NCI-H526 (cell line): ENCODE measurements around the gene HOXA7.

ENCODE experiments used
- DNase-seq, 2 experiments: peaks; one replicate each; lab custom pipeline; 2025; lab: John Stamatoyannopoulos, UW

The HOXA7 gene

DNA sequence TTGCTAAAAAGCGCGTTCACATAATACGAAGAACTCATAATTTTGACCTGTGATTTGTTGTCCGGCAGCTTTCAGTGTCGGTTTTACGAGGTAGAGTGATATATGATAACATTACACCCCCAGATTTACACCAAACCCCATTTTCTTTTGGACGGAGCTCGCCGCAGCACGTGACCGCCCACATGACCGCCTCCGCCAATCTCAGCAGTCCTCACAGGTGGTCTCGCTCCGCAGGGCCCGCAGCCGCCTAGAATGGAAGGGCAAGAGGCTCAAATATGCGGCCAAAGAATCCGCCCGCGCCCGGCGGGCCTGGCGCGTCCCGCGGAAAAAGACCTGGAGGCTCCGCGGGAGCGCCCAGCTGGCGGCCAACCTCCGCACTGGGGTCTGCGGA is at the start of gene HOXA7:
Gene HOXA7, minus strand, starts transcription at position 168 of the 391 bp plus-strand sequence. Its CDS starts 130 bp downstream, at position 38.
- no peak for DNase-seq

DNA sequence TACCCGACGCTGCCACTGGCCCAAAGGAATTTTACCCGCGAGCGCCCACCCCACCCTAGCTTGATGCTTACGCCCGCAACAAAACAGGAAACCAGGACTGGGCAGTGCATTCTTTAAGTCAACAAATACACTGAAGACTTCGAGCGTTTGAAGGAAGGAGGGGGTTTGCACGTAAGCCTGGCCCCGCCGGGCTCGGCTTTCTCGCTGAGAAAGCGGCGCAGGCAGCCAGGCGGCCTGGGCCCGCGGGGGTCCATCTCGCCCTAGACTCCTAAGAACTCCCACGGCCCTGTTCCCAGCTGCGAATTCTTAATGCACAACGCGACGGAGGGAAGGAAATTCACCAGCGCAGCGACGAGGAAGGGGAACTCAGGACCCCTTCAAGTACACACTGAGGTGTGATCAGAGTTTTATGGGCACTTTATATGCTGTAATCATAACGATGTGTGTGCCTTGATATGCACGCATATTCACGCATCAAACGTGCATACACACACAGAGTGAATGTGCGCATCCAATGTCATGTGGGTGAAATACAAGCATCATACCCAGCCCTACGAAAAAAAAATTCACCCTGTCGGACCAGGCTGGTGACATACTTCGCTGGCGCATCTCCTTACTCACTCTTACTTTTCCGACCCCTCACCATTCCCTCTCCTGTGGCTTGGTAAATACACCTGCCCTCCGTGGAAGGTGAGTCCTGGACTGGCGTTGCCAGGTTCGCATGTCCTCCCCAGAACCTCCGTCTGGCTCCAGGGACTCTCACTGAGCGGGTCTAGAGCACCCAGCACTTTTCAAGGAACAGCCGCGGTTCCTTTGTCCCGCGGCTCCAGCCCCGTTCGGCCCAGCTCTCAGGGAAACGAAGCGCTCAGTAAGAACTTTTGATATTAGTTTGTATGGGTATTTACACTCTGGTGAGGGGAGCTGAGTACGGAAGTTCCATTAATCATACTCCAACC is 49.1 kb upstream of the HOXA7 start:
- peak in 1 of 2 experiments; percentile 31 for DNase-seq

- peak in 1 of 2 experiments; percentile 68 for DNase-seq
These were observed 48.4 kb upstream of the HOXA7 start for GRCh38 chr7:27204851-27205322.

GRCh38 chr7:27203964-27204594 is 47.6 kb upstream of the HOXA7 start:
- DNase-seq, result no peak

DNA sequence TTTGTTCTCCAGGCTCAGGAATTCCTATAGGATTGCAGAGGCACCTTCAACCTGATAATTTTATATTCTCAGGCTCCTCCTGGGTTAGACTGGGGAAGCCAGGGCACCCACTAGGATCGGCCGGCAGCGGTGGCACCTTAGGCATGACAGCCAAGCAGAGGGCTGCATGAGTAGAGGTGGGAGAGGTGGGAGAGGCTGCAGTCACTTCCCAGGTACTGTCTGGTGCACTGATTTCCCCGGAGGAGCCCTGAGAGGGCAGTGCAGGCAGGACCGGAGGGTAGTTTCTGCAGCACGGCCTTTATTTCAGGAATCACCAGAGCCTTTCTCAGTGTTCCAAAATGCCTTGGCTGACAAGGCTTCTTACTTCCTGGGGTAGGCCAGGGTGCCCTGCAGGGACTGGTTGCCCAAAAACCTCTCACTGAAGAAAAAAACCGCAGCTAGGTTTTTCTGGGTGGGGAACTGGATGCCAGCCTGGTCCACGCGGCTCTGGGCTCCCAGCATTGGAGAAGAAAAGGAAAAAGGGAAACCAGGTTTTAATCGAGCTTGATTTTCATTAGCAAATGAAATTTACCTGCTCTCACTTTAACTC is 47.0 kb upstream of the HOXA7 start:
- no peak for DNase-seq

DNA sequence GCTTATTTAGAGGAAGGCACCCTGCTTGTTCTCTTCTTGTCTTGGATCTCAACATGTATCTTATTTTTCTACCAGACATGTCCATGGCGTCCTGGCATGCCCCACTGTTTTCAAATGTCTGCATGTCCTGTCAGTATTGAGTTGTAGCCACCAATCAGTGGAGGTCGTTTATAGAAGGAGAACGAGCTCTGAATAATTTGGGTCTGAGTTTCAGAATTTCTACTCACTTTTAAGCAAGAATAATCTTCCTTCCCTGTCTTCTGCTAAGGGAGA is 46.3 kb upstream of the HOXA7 start:
- no peak for DNase-seq

GRCh38 chr7:27202018-27202861 is 45.8 kb upstream of the HOXA7 start:
- no peak for DNase-seq

DNA sequence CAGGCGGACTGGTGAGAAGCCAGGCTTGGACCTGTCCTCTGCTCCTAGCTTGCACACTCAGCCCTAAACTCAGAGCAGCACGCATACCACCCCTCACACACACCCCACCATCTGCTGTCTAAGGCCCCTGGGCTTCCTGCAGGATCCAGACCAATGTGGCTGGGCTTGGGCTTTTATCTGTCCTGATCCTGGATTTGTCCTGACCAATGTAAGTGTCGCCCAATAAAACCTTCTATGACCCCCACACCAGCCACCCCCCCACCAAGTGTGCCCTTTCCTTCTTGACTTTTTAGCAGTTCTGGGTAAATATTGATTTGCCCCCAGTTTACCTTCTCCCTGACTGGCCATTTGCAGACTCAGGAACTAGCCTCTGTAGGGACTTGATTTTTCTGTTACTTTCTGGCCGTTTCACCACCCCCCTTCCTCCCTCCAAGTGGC is 45.1 kb upstream of the HOXA7 start:
- no peak for DNase-seq

DNA sequence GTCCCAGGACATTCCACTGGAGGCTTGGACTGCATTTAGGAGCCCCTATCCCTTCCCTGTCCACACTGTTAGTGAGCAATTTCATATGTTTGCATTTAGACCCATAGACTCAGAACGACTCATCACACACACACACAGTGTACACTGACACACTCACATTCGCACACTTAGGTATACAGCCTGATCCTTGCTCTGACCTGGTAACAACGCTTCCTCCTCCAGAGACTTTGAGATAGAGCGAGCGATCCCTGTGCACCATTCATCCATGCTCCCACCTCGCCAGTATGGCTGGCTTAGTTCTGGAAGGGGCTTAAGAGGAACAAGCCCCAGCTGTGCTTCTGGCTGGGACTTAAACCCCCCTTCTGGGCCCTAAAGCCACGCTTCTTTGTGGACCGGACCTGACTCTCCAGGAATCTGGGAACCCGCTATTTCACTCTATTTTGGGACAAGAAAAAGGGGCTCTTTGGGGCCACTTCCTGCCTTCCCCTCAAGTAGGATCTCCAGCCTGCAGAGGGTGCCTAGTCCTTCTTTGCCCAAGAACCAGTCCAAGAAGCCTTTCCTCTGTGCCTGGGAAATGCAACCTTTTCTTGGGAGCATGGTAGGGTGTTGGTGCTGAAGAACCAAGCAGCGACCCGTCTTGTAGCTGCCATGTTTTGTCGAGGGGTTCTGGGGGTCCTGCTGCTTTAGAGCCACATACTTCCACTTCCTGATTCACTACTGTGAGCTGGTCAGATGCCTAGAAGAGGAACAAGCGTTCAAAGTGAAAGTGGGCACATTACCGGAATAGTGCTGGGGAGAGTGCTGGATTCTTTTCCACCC is 44.5 kb upstream of the HOXA7 start:
- no peak for DNase-seq

GRCh38 chr7:27199849-27200760 is 43.6 kb upstream of the HOXA7 start, which contains the start of gene HOXA13:
Gene HOXA13, minus strand, starts transcription at chr7:27200091. Its CDS starts 14 bp downstream, at chr7:27200077.
- DNase-seq, result peak in 1 of 2 experiments; percentile 94

- DNase-seq, result peak in 1 of 2 experiments; percentile 74
These were observed 42.7 kb upstream of the HOXA7 start for GRCh38 chr7:27198871-27199801.

DNA sequence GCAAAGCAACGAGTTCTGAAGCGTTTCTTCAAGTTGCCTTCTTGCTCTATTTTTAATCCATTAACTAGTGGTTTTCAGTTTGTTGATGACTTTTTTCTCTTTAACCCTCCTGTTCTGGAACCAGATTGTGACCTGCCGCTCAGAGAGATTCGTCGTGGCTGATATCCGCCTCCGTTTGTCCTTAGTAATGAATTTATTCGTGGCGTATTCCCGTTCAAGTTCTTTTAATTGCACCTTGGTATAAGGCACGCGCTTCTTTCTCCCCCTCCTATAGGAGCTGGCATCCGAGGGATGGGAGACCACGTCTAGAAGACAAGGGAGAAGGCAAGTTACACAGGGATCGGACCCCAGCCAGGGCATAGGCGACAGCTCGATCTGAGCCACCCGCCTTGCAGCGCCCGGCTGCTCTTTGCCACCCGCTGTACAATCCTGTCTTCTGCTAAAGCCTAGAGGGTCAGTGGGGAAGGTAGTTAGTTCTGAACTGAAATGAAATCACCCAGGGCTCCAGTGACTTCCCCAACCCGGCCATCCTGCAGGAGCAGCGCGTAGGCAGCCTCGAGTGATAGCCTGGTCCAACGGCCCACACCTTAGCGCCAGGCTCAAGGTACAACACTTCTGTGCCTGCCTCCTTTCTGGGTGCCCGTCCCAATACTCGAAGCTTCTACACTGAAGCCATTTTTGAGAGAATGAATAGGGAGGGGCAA is 41.8 kb upstream of the HOXA7 start:
- DNase-seq, result peak in 1 of 2 experiments; percentile 71

- no peak for DNase-seq
These were observed 40.9 kb upstream of the HOXA7 start for GRCh38 chr7:27197137-27198042.

DNA sequence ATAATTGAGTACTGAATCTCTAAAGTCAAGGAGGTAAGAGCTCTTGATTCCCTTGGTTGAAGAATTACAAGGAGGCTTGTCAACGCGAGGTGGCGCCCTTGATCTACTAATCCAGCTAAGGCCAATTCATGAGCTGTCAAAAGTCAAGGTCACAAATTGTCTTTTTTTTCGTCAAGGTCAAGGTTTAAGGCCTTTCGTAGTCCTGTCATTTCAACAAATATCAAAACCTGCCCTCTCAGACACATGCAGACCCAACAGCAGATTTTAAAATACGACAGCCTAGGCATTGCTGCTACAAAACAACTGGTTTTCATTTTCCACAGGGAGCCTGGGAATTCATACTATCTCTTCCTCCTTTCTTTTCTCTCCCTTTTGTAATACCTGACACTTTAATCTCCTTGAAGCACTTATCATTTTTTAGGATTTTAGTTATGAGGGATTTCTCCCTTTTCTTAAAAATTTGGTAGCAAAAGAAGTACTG is 39.9 kb upstream of the HOXA7 start:
- DNase-seq, result peak; percentile 91 to 93

DNA sequence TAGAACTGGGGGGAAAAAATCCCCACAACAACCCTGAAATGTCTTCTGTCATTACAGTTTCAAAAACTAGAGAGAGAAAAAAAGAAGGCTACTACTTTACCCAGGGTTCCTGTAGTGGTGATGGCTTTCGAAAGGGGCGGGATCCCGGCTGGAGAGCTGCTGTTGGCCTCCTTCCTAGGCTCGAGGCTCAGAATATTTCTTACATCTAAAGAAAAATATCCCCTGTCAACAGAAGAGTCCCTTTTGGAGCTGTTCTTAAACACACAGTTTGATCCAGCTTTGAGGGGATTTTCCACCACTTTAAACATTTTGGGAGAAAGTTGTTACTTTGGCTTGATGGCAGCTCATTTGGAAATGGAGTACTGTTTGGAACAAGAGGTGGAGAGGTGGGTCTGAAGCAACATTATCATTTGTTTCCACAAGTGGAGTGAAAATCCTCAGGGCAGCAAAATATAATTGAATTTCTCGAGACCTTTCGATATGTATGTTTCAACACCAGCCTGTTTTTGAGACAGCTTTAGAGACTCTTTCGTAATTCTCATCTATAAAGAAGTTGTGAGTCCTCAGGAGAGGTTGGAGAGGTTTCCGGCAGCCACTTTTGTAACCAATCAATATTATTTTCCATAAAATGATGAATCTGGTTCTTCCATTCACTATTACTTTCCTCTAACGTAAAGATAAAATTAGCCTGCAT is 38.4 kb upstream of the HOXA7 start:
- DNase-seq, result no peak

DNA sequence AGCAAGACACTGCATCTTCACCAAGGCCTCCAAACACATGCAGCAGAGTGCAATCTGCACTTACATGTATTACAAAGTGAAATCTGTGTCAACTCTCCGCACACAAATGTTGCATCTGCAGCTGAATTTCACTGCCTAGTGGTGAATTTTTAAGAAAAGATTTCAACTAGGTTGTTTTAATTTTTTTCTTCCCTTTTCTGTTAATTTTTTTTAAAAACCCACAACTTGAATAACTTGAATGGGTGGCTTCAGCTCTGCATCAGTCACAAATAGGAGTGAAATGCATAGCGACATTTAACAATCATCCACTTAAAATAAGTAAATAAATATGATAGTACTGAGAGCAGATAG is 37.5 kb upstream of the HOXA7 start:
- no peak for DNase-seq
